Activated effector memory CD4-positive, alpha-beta T cell treated with anti-CD3 and anti-CD28 coated beads, Interleukin-2, amount 50 U/mL, for 16 hours (primary cell): ENCODE measurements around the gene ONECUT2.
"Not testable (repeated sequence)": the region's sequence is repeated elsewhere in the genome, so short reads cannot be mapped to it uniquely, and the experiment has no call there.

Experiments used
- DNase-seq: peaks from one replicate; pipeline ENCODE4 v3.0.0-alpha.2; 2020

The ONECUT2 gene

DNA sequence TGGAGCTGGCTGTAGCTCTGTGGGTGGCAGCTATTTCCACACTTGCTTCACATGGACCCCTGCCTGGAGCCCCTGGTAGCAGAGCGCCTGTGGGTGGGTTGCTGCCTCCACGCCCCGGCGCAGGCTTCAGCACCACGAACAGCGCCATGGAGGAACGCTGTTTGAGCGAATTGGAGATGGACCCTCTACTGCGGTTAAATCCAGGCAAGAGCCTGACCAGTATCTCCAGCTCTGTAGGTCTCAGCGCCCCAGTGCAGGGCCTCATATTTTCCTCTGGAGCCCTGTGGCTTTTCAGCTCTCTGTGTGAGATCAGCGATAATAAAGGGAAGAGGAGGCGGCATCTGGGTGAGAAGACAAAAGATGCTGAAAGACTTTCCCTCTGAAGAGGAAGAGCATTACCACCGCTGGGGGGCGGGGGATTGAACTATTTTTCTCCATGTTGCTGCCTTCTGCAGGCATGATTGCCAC is 12.0 kb downstream of the ONECUT2 start:
- no peak for DNase-seq

DNA sequence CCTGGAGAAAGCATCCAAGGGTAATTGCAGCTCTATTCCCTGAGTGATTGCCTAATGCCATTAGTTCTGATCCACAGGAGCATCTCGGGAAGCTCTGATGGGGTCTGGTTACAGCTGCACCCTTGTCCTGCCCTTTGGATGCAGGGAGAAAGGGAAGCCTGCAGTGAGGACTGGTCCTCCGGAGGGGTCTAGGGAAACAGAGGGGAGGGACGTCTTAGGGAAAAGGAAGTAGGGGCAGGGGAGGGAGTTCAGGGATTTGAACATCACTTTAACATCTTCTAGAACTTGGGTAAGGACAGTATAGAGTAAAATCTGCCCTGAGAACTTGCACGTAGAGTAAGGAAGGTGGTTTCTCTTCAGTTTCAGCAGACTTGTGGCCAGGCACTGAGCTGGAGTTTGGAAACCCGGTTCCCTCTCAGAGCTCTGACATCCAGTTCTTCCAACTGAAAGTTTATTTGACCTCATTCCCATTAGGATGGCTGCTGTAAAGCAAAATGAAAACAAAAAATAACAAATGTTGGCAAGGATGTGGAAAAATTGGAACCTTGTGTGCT is 20.5 kb downstream of the ONECUT2 start:
- DNase-seq, result no peak

DNA sequence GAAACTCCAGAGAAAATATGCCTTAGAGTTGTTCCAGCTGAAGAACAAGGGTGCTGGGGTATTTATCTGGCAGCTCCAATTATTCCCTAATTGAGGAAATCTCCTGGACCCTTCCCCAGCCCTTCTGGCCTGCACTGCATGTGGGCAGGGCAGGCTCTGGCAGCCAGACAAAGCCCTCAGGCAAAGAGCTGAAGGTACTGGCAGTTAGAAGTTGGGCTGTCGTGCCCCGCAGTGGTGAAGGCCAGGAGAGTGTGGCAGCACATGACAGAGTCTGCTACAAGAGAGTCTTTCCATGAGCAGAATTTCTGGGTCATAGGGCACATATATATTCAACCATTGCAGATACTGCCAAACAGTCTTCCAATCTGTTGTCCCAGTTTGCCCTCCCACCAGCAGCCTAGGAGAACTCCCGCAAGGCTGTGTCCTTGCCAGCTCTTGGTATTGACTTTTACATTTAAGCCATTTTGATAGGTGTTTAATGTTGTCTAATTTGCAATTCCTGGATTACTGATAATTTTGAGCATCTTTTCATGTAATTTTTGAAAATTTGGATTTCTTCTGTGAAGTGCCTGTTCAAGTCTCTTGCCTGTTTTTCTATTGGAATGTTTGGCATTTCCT is 26.6 kb downstream of the ONECUT2 start:
- DNase-seq, result no peak

DNA sequence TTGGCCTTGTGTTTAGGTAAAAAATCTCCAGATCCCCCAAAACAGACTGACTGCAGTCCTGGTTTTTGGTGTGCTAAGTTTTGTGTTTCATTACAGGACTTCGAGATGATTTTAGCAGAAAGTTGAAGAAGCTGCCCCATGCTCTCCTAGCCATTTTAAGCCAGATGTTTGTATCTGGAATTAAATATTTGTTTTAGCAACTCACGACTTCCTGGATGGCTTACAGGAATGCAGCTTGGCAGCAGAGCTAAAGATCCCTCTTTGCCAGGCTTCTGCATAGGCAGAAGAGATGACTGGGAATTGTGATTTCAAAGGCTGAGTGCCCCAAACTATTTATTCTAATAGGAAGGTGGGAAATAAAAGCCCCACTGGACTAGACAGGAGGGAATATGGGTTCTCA is 31.1 kb downstream of the ONECUT2 start:
- DNase-seq, result no peak

DNA sequence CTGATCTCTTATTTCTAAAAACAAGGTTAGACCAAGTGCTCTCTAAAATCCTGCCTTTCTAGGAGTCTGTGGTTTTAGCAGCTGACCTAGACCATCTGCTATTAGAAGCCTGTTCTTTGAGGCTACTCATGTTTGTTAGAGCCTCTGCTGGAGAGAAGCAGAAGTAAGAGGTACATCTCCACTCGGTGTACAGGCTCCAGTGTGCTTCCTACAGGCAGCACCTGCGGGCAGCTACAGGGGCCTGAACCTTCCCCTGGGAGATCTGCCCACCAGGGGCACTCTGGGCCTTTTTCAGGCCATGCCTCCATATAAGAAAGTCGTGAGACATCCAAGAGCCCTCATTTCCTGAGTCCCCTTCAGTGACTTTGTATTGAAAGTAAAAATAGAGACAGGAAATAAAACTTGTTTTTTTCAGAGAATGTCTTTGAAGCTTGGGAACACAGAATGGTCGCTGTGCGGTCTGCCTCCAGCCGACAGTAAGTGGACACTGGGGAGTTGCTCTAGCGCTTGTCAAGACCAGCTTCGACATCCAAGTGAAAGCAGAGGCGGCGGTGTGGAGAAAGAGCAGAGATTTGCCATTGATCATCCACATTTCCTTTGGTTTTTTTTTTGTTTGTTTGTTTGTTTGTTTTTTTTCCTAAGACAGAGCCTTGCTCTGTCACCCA is 31.7 kb downstream of the ONECUT2 start:
- DNase-seq, result no peak

DNA sequence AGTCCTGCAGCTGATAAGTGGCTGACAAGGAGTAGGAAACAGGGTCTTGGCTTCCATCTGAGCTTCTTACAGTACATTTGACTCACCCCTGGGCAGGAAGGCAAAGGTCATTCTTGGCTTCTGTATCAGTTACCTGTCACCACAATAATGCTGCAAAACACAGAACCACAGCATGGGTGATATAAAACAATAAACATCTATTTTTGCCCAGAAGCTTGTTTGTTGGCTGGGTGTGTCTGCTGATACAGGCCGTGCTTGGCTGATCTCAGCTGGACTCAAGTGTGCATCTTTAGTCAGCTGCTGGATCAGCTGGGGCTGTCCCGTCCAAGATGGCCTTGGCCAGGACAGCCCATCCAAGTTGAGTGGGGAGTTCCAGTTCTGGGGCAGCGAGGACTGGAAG is 34.7 kb downstream of the ONECUT2 start:
- no peak for DNase-seq

DNA sequence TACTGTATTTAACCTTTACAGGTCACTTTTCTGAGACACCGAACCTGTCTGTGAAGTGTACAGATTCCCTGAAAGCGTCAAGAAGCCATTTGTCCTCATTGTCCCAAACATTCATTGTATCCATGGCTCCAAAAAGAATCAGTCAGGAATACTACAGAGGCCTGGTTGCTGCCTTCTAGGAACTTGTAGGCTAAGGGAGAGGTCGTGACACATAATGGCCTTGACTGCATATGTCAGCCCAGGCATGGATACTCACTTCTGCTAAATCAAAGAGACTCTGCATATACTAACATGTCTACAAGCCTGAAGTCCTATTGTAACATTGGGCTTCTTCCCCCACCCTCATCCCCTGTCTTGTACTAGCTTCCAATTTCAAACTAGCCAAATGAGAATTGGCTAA is 40.2 kb downstream of the ONECUT2 start:
- DNase-seq, result no peak

DNA sequence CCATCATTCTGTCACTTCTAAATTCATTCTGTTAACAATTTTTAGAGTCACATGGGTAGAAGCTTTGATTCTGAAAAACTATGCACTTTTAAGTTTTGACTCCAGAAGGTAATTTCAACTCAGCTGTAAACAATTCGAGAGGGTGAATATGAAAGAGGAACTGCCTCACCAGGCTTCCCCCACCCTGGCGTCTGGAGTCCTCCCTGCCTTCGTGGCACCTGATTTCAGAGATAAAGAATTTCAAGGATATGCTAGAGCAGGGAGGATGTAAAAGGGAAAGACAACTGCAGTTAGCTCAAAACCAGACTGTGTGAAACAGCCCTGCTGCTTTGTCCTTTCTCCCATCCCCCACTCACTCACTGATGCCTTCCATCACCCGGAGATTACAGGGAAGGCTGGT is 40.7 kb downstream of the ONECUT2 start:
- DNase-seq, result no peak

DNA sequence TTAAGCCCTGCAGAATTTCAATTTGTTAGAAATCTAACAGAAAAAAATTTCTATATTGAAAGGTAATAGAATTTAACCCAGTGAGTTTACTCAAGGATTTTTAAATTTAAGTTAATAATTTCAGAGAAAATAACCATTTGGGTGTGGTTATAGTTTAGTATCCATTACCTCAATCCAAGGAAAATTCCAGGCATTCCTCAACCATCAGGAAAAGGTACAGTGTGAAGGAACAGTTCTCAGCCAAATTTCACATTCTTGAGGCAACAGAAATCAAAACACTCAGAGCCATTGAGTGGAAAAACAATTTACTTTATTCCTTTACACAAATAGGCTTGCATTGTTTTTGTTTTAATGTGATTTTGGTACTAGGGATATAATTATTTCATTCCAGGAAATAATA is 45.6 kb downstream of the ONECUT2 start:
- no peak for DNase-seq

DNA sequence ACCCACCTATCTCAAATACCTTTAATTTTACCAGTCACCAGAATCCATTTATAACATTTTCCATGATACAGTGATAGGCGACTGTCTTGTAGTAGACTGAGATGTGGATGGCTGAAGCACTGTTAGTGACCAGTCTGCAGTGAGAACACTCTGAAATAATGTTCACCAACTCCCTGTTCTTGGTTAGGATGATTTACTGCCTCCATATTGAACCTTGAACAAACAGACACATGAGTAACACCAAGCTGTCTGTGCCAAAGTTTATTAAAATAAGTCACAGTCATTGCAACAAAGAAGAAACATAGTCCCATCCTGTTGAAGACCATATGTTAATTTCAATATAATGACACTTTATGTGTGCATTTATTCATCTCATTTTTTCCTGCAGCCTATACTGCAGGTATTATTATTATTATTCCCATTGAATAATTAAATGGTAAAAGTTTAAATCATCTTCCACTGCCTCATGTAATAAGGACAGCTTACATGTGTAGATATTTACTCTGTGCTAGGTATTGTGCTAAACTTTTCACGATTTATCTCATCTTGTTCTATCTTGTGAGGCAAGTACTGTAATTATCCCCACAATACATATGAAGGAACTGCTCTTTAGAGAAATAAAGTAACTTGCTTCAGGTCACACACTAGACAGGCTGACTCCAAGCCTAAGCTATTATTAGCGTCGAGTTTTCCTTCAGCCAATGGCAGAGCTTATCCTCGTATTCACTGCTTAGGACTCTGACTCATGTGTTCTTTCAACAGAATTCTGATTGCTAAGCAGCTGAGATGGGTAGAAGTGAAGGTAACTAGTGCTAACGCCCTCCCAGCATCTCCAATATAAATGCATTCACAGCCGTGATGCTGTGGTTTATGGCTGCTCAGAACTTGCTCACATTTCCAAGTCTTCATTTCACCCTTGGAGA is 62.5 kb downstream of the ONECUT2 start:
- no peak for DNase-seq

DNA sequence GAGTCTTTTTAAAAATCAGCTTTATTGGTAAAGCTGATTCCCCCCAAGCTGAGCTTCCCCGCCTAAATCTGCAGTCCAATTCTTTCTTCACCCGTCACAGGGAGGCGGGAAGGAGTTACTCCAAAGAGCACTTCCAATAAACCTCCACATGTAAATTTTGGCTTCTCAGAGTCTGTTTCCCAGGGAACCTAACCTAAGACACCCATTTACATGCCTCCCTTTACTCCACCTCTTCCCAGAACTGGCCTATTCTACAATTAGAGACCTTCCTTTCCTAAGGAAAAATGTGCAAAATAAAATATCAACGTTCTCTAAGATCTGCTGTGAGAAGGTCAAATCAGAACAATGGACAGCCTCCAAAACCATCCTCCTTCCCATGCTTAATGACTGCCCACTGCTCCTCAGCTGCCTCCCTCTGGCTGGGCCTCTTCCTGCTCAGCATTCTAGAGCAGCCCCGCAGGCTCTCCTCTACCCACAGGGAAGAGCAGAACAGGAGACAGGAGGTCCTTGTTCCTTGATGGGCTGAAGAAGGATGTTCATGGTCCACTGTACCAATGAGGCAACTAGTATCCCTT is 63.6 kb downstream of the ONECUT2 start:
- no peak for DNase-seq

DNA sequence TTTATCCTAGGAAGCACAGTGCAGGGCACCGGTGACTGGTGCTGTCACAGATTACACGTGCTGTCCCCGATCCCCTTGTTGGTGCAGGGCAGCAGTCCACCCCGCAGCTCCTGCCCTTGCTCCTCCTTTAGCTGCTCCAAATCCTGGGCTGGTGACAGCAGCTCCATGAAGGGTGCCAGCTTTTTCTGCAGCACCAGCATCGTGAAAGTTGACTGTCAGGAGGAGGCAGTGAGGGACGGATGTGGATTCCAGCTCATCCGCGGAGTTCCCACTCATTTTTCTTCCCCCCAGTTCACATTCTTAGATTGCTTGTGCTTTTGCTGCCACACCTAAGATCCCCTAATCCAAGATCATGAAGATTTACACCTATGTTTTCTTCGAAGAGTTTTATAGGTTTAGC is 67.5 kb downstream of the ONECUT2 start:
- no peak for DNase-seq

DNA sequence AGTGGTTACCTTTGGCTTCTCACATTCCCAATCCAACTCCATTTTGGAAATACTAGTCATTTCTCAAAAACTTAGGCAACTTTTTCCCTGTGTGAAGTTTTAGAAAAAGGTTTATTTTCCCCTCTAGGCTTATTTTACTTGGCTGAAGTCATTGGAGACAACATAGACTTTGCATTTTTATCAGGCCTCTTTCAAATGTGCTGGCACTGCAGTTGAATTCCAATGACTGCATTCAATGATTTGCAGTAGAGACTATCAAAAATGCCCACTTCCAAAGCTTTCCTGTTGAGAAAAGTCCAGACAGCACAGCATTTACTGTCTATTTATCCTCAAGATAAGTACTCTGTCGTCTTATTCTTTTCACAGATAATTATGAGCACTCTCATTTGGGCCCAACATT is 70.1 kb downstream of the ONECUT2 start:
- DNase-seq, result no peak

DNA sequence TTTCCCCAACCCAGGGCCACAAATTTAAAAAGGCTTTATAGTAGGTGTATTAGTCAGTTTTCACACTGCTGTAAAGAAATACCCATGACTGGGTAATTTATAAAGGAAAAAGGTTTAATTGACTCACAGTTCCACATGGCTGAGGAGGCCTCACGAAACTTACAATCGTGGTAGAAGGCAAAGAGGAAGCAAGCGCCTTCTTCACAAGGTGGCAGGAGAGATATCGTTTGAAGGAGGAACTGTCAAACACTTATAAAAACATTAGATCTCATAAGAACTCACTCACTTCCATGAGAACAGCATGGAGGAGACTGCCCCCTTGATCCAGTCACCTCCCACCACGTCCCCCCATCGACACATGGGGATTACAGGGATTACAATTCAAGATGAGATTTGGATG is 80.9 kb downstream of the ONECUT2 start:
- no peak for DNase-seq

DNA sequence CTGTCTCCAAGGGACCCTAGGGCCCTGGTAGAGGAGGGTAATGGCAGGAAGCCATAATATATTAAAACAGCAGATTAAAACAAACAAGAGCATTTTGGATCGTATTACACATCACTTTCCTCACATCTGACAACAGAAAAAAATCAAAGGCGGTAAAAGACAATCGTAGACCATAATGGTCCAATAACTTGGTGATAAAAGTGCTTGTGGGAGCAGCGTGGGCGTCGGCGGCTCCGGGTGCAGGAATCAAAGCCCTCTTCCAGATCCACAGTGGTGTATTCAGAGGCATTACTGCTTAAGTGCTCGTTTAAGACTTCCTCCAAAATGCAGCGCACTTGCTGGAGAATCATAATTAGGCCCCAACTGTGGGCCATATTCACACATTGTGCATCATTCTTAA is 83.4 kb downstream of the ONECUT2 start:
- no peak for DNase-seq

DNA sequence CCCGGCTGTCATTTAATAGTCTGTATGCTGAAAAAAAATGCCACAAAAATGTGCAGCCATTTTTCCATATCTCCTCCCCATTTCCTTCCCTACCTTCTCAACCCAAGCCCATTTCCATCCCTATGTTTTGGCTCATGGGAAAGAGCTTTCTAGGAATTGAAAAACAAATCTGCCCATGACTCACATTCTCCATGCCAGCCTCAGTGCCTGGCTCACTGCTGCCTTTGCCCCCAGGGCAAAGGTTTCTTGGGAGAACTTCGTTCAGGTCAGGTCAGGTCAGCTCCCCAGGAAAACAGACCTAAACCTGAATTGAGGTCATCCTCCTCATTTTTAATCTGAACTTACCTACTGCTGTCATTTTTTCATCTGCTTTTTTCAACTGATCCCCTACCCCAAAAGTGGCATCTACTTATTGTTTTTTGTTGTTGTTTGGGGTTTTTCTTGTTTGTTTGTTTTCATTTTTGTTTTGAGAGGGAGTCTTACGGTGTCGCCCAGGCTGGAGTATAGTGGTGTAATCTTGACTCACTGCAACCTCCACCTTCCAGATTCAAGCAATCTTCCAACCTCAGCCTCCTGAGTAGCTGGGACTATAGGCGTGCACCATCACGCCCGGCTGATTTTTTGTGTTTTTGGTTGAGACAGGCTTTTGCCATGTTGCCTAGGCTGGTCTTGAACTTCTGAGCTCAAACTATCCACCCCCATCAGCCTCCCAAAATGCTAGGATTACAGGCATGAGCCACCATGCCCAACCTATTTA is 84.7 kb downstream of the ONECUT2 start:
- DNase-seq, result no peak

DNA sequence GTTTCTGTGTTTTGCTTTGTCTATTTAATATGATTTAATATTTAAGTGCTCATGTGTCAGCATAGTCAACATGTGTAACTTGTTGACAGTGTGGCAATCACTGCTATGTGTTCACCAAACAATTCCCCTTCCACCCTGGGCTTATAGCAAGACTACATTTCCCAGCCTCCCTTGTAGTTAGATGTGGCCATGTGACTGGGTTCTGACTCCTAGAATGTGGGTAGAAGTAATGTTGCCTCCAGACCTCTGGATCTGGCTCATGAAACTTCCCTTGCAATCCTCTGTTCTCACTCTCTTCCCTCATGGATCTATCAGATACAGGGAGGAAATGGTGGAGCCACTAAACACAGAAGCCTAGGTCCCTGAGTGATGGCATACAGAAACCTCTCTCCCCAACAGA is 87.2 kb downstream of the ONECUT2 start:
- not testable (repeated sequence) for DNase-seq

DNA sequence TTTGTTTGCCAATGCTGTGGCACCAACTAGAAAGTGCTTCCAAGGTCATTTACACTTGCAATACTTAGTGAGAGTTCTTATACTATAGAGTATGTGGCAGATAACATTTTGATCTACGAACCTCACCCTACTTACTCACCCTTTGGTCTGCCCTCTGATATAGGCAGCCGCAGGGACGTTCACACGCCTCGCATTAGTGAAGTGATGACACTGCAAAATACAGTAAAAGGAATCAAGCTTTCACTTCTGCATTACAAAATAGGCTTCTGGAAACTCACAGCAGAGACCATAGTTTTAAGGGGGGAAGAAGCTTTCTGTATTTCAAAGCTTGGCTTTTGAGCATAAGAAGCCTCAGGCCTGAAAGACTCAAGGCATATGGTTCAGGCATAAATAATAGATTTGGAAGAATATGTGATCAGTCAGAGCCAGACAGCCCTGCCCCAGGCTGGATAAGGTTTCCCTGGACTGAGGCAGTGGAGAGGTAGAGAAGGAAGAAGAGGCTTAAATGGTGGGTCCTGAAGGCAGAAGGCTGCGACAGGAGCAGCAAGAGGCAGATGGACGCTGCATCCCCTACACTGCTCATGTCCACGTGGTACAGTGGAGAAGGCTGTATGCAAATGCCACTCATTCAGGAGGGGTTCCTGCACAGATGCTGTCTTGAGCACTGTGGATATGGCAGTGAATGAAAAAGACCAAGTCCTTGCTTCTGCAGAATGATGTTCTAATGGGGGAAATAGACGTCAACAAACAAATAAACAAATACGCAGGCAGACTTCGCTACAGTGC is 88.2 kb downstream of the ONECUT2 start:
- DNase-seq, result no peak

DNA sequence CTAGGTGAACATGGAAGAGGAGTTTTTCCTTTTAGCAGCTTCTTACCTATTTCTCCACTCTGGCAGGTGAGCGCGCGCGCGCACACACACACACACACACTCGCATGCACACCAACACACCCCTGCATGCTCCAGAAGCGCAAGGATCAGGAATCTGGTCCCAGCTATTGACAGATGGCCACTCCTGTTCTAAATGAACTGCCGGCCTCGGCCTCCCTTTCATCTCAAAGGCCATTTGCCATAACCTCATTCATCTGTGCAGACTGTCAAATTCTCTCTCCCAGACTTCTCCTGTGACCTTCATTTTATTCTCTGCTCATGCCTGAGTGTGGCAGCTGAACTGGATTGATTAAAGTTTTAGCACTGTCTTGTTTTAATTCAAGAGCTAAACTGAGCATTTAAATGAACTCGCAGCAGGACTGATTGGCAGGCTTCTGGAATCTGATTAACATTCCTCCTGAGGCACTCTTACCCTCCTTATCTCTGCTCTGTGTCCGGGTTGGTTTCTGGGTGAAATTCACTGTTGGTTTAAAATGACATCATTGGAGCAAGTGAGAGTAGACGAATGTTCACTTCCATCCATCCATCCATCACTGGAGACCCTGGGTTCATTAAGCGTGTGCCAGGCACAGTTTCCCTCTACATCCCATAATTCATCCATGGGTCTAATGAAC is 92.5 kb downstream of the ONECUT2 start:
- DNase-seq, result no peak

DNA sequence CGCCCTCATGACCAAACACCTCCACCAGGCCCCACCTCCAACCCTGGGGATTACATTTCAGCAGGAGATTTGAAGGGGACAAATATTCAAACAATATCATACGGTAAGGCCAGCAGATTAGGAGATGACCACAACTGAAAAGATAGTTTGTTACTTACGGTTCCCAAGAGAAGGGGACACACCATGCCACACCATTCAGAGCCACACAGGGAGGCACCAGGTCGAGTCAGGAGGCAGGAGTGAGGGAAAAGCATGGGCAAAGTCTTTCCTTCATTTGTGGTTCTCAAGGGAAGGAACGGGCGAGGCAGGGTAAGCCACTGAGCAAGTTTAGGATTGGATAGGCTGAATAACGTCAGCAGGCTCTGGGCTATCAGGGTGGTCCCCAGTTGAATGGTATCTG is 94.0 kb downstream of the ONECUT2 start:
- no peak for DNase-seq
